DND-41 (cell line): Measurements from ENCODE around the gene RHBDF2.

Source experiments
- ATAC-seq: fragments of 200-7000 bp; cut with Tn5 transposase; 3 replicates; pipeline ENCODE4 v1.9.1; 2021; ENCODE audit warnings: low read depth; ENCODE audit not compliant: insufficient read depth
- DNase-seq: peaks from one replicate; pipeline ENCODE4 v3.0.0-alpha.2; 2020
- H2AFZ ChIP-seq: 2 replicates; pipeline ENCODE4 v1.6.0; 2012; ENCODE audit warnings: low read depth, low read length
- H3K27ac ChIP-seq: 2 replicates; pipeline ENCODE4 v1.5.1; 2012; ENCODE audit warnings: low read length, inconsistent platforms
- H3K27me3 ChIP-seq: fragments of 200-600 bp; sonication (generic); 2 replicates; pipeline ENCODE4 v1.6.0; 2012; ENCODE audit warnings: low read length, mild to moderate bottlenecking, inconsistent platforms; ENCODE audit not compliant: insufficient read depth, poor library complexity
- H3K36me3 ChIP-seq: 2 replicates; pipeline ENCODE4 v1.5.1; 2012; ENCODE audit warnings: low read length, inconsistent platforms; ENCODE audit not compliant: insufficient read depth
- H3K4me1 ChIP-seq: 2 replicates; pipeline ENCODE4 v1.5.1; 2012; ENCODE audit warnings: mild to moderate bottlenecking, low read length; ENCODE audit not compliant: insufficient read depth
- H3K4me2 ChIP-seq: 2 replicates; pipeline ENCODE4 v1.6.0; 2012; ENCODE audit warnings: mild to moderate bottlenecking, moderate library complexity, low read length, inconsistent platforms; ENCODE audit not compliant: insufficient read depth
- H3K4me3 ChIP-seq, 2 experiments: fragments of 200-600 bp in 1 of 2; shearing (Covaris generic) in 1 of 2; 2 replicates each; pipeline ENCODE4 v1.5.1; 2012 to 2016; ENCODE audit warnings: inconsistent platforms in 2 of 2, low read length in 2 of 2, mild to moderate bottlenecking in 2 of 2, low read depth in 1 of 2, moderate library complexity in 1 of 2
- H3K79me2 ChIP-seq: 2 replicates; pipeline ENCODE4 v1.6.0; 2012; ENCODE audit warnings: low read length, inconsistent platforms; ENCODE audit not compliant: insufficient read depth
- H3K9ac ChIP-seq: 2 replicates; pipeline ENCODE4 v1.6.0; 2012; ENCODE audit warnings: low read depth, mild to moderate bottlenecking, inconsistent platforms, low read length, moderate library complexity
- H3K9me3 ChIP-seq: 2 replicates; pipeline ENCODE4 v1.5.1; 2012; ENCODE audit warnings: low read length, moderate library complexity, mild to moderate bottlenecking, inconsistent platforms; ENCODE audit not compliant: insufficient read depth, severe bottlenecking
- H4K20me1 ChIP-seq: 2 replicates; pipeline ENCODE4 v1.6.0; 2012; ENCODE audit warnings: low read length; ENCODE audit not compliant: insufficient read depth
- CTCF ChIP-seq: IDR thresholded peaks from 2 replicates; pipeline ENCODE4 v1.5.1; 2012; ENCODE audit warnings: borderline replicate concordance, low read length, moderate library complexity, mild to moderate bottlenecking; ENCODE audit not compliant: poor library complexity, severe bottlenecking; ENCODE audit errors: extremely low read depth
- EZH2 ChIP-seq: IDR thresholded peaks from 3 replicates; pipeline ENCODE4 v1.6.1; 2012; ENCODE audit warnings: borderline replicate concordance, low read depth, mild to moderate bottlenecking, moderate library complexity, low read length, inconsistent platforms; ENCODE audit not compliant: severe bottlenecking

Gene RHBDF2

DNA sequence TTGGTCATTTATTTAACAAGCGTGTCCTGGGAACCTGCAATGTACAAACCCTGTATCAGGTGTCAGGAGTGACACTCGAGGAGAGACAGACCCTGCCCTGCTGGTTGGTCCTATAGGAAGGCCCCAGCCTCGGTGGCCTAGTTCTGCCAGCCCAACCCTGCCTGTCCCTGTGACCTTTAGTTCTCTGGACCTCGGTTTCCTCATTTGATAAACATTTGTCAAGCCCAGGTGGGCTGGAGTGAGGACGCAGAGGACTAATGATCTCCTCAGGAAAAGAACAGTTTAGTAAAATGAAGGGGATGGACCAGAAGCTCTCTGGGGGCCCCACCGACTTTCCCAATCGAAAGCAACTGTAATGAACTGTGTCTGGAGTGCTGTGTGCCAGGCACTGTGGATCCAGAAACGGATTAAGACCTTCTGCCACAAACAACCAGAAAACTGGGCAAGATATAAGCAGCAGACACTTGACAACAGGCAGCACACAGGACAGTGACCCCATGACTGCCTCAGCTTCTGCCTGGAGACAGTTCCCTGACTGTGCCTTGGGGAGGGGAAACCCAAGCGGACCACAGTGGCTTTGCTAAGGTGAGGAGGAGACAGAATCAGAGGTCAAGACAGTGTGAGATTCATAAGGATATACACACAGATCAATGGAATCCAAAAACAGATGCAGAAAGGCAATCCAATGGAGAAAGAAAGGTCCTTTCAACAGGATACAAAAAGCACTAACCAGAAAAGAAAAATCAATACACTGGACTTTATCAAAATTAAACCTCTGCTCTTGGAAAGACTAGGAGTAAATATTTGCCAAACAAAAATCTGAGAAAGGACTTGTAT, 47.4 kb upstream of the RHBDF2 start:
- Histone ChIP-seq H3K27ac (no peak overlapping the region), H3K4me3 (no peak overlapping the region), H3K9me3 (no peaks in the 10 kb centered on the region), H3K4me2 (no peak overlapping the region), H4K20me1 (no peaks in the 10 kb centered on the region), H3K36me3 (no peaks in the 10 kb centered on the region), H2AFZ (no peak overlapping the region), H3K9ac (no peak overlapping the region), H3K4me1 (peaks cover 11% of the 10 kb centered on the region), H3K27me3 (no peaks in the 10 kb centered on the region), H3K79me2 (no peaks in the 10 kb centered on the region)
- TF ChIP-seq EZH2 (no peak), CTCF (no peak)
- no peak for ATAC-seq
- DNase-seq = no peak

DNA sequence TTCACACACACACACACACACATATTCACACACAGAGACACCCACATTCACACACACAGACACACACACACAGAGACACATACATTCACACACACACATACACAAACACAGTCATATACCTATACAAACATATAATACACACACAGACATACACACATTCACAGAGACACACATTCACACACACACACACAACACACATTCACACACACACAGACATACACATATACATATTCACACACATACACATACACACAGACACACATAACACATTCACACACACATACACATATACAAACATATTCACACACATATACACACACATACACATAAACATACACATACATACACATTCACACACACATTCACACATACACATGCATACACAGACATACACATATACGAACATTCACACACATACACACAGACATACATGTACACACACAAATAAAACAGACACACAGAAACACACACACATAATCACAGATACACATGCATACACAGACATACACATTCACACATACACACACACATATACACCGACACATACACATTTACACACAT, 46.5 kb upstream of the RHBDF2 start:
- Histone ChIP-seq H4K20me1 (no peaks in the 10 kb centered on the region), H3K36me3 (no peaks in the 10 kb centered on the region), H3K9me3 (no peaks in the 10 kb centered on the region), H3K4me1 (peaks cover 11% of the 10 kb centered on the region), H3K9ac (no peak overlapping the region), H3K79me2 (no peaks in the 10 kb centered on the region), H3K27me3 (no peaks in the 10 kb centered on the region), H2AFZ (no peak overlapping the region), H3K27ac (no peak overlapping the region), H3K4me2 (no peak overlapping the region), H3K4me3 (no peak overlapping the region)
- ATAC-seq = no peak
- TF ChIP-seq CTCF (no peak), EZH2 (no peak)
- DNase-seq = no peak

GRCh38 chr17:76547183-76547641, 46.0 kb upstream of the RHBDF2 start:
- H3K4me2 ChIP-seq = no peak overlapping the region
- ATAC-seq (peak; percentile 90), DNase-seq (peak; percentile 70)

More at GRCh38 chr17:76547183-76547641, 46.0 kb upstream of the RHBDF2 start:
- TF ChIP-seq EZH2 (no peak), CTCF (peak; percentile 75)
- no peaks in the 10 kb centered on the region for H3K9me3 ChIP-seq
- H3K4me1 ChIP-seq = peaks cover 11% of the 10 kb centered on the region
- no peak overlapping the region for H3K9ac ChIP-seq
- no peak overlapping the region for H2AFZ ChIP-seq
- H3K27me3 ChIP-seq = no peaks in the 10 kb centered on the region
- H3K36me3 ChIP-seq = no peaks in the 10 kb centered on the region
- no peaks in the 10 kb centered on the region for H3K79me2 ChIP-seq
- no peaks in the 10 kb centered on the region for H4K20me1 ChIP-seq
- H3K4me3 ChIP-seq = no peak overlapping the region
- no peak overlapping the region for H3K27ac ChIP-seq
